Stromal cell of bone marrow (primary cell): ENCODE measurements around the gene CYTH1.
"Not testable (repeated sequence)": the region's sequence is repeated elsewhere in the genome, so short reads cannot be mapped to it uniquely, and the experiment has no call there.

Experiments
- DNase-seq: peaks from one replicate; pipeline ENCODE4 v3.0.0-alpha.2; 2012; ENCODE audit warnings: low read depth

The CYTH1 gene

DNA sequence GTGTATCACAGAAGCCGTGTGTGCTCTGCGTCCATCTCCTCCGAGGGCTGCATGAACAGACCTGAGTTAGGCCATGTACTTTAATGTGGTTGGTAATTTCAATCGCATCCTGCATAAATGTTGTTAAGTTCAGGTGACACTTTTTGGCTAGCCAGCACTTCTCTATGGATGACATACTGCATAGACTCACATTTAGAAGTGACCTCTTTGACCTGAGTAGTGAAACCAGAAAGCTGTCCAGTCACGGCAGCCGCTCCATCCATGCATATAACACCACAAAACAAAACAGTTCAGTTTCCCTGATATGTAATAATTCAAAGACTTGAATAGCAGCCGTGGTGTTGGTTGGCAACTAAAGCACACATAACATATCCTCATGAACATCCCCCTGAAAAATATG, 94.1 kb downstream of the CYTH1 start:
- no peak for DNase-seq

DNA sequence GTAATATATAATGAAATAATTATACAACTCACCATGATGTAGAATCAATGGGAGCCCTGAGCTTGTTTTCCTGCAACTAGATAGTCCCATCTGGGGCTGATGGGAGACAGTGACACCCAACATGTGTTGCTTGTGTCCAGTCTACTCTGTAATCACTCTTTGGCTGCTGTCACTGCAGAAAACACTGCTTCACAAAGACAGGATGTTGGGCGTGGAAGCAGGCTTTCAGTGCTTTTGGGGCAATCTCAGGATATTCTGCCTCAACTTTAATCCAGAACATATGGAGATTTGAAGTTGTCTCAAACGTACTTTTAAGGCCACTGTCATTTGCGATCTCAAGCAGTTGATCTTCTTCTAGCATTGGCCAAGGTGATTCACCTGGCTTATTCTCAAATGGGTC, 94.9 kb downstream of the CYTH1 start:
- DNase-seq = no peak

DNA sequence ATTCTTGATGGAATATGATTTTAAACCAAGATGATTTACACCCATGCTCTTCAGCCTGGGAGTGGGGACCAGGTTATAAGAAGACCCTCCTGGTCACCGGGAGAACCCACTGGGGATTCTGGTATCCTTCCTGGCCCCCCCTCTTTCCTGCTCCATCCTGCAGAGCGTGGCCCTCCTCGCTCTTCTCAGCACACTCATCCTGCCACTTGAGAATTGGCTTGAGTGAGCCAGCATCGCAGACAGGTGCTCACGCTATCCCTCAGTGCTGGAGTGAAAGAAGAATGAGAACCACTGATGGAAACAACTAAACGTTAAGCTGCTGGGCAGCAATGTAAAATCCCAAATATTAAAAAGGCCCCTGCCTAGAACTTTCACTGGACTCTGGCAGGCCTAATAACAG, 98.0 kb downstream of the CYTH1 start:
- DNase-seq = no peak

DNA sequence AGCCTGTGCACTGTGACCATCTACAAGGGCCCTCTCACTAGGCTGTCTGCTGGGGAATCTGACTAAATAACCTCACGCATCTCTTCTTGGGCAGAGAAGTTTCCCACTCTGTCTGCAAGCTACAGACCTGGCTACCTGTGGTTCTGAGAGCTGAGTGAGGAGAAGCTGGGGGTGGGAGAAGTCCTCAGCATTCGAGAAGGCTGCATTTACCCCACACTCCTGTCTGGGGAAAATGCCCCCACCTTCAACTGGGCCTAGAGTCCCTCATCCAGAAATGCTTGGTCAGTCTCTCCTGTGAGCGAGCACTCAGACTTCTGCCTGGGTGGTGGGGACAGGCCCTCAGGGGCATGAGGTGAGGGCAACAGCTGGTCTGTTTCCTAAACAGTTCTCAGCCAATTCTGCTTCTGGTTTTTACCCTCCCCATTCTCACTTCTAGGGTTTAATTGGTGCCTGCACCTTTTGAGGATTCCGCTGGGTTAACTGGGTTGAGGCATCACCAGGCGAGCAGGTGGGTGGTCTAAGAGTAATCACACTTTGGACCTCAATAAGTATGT, 98.6 kb downstream of the CYTH1 start:
- DNase-seq = no peak

DNA sequence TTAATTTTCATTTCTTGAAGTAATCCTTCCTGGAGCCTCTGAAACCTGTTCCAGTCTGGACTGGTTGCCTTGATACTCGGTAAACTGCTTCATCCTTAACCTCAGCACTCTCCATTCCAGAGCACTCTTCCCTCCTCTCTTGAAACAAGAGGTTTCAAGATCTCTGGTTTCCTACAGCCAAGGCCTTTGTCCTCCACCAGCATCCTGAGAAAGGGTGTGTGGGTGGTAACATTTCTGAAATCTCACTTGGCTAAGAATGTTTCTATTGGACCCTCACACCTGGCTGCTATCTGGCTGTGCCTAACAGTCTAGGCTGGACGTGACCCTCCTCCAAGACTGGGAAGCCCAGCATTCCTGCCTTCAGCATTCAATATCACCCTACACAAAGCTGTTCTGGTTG, 99.7 kb downstream of the CYTH1 start:
- DNase-seq = no peak

DNA sequence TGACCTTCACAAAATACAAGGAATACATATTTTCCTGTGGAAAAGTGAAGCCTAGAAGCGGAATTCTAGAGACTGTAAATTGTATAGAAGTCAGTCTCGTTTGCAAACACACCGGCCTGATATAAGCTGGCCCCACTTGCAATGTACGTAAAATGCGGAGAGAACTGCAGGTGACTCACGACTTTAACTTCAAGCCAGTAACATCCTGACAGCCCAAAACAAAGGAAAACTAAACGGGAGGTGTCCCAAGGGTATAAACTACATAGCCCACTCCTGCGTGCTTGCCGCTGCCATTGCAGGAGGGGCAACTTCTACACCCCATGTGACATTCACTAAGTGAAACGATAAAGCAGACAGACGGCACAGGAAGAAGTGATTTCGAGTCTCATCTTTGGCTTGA, 101.6 kb downstream of the CYTH1 start:
- no peak for DNase-seq

DNA sequence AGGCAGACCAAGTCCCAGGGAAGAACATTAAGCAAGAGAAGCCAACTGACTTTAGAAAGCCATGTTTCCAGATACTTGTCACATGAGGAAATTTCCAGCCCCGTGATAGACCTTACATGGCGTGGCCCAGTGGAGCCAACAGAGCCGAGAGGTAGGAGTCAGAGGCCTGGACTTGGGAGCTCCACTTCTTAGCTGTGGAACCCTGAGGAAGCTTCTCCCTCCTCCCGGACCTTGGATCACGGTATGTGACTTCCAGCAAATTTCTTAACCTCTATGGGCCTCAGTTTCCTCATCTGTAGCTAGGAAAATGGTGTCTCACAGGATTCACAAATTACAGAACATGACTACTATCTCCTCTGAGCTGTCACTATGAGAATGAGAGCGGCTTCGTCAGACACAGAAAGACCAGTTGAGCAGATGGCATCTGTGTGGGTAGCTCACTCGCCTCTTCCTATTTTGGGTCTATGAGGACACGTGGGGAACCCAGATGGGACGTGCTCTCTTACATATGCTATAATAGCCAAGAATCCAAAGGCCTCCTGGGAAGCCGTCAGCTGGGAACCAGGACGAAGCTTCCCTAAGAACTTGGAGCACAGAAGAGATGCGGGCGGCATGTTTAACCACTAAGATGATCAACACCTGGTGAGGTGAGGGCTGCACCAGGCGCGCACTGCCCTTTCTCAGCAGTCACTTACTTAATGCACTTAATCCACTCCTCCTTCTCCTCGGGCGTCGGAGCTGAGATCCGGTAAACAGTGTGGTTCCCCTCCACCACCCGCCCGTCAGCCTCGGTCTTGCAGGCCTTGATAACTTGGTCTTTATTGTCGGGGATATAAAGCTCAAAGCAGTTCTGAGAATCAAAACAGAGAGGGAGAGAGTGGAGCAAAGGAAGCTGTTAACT, 102.3 kb downstream of the CYTH1 start:
- DNase-seq = no peak

DNA sequence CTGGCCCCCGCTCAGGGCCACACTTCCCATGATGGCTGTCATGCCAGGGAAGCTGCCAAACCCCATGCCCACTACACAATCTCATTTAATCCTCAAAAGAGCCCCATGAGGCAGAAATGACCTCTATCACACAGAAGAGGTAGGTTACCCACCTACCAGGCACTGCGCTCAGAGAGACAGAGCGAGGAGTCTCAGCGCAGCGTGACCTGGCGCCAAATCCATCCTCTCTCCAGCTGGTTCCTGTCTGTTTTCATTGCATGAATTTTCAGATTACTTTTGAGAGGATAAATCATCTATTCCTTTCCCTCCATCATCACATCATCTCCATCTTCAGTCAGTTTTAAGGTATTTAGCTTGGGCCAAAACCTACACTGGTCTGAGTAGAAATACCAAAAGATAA, 103.4 kb downstream of the CYTH1 start:
- DNase-seq = no peak

DNA sequence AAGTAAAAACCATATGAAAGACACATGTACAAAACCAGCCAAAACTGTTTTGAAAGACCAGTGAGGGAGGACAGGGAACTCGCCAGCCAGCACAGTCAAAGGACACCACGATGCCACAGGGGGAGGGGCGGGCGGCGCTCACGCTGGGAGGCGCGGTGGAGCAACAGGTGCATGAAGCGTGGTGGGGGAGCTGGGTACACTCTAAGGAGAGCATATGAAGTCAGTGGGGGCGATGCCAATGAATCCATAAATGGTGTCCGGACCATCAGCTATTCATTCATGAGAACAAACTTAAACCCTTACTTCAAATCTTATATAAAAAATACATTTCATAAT, 103.9 kb downstream of the CYTH1 start:
- no peak for DNase-seq

DNA sequence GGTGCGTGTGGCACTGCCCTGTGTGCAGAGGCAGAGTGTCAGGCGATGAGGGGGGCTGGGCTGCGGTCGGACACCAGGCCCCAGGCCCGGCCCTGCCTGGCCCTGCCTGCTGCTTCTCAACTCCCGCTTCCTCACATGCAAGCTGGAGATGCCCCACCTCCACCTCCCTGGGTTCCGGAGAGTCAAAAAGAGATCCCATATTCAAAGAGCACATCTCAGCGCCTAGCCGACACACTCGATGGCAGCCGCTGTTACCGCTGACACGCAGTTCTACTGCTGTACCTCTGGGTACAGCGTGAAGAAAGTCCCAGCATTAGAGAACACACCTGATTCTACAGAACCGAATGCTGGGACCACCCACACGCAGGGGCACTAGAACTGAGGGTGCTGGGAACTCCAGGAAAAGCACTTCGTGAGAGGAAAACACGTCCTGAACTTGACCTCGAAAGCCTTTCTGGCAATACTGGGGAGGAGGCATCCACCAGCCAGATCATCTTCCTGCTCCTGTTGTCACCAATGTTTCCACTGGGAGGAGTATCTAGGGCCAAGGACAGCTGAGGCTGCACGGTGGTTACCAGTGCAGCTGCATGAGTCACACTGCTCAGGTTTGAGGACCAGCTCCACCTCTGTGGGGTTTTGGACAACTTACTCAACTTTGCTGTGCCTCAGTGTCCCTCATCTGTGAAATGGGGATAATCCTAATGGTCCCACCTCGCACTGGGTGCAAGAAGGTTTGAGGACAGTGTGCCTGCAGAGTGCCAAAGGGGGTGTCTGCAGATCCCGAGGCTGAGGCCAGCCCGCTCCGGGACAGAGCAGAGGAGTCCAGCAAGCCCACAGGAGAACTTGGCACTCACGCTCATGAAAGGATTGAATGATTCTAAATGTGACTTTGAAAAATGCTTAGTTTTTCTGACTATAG, 104.5 kb downstream of the CYTH1 start:
- DNase-seq = no peak

DNA sequence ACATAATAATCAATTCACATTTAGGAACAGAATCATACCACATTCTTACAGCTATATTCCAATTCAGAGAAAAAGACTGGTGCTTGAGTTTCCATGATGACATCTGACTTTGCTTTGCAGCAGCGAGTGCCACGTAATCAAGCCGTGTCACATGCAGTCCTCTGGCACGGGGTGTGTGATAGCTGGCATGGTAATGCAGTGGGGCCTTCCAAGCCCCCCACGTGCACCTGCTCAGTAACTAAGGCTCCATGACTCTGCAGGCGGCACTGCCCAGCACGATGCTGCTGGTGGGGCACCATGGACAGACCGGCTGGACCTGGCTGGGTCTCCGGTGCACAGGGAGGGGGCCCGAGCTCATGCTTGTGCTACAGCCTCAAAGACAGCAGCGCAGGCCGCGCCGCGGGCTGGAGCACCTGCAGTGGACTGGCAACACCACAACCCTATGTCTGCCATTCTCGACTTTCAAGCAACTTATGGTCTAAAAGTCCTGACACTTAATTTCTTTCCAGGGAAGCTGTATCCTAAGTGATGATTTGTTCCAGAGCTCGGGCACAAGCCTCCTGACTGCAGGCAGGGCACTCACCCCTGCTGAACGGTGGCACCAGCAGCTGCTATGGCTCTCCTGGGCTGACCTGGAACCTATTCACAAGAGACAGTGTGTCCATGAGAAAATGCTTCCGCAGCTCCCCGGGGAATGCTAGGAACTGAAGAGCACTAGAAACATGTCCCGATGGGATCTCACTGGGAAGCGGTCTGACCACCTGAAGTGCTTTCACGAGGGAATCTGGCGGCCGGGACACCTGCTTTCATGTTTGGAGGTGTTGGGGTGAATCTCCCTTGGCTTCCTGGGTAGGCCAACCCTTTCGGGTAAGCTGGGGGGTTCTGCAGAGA, 105.4 kb downstream of the CYTH1 start:
- DNase-seq = no peak

DNA sequence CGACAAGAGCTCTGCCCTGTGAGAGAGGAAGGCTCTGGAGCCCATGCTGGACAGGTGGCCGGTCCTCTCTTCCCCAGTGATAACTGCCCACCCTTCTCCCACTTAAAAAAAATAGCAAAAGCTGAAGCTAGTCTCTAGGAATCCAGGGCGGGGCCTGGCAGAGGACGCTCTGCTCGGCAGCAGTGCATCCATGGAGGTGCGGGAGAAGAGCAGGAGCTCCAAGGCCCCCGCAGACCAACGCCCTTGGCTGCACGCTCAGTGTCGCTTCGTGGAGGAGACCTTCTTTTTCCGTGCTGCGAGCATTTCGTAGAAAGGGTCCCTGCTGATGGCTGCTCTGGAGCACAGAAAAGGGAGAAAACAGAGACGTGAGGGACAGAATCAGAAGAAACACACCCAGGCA, 106.2 kb downstream of the CYTH1 start:
- DNase-seq = no peak

DNA sequence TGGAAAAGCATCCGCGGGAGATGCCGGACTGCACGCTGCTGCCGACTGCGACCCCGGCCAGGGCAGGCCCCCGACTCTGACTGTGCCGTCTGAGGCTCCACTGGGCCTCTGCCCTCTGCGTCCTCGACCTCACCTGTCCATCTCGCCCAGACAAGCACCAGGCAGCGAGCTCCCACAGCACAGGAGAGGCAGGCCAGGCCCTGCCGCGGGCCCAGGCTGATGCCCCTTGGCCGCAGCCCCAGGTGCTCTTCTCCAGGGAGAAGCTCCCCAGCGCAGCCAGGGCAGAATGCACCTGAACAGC, 106.8 kb downstream of the CYTH1 start:
- no peak for DNase-seq

DNA sequence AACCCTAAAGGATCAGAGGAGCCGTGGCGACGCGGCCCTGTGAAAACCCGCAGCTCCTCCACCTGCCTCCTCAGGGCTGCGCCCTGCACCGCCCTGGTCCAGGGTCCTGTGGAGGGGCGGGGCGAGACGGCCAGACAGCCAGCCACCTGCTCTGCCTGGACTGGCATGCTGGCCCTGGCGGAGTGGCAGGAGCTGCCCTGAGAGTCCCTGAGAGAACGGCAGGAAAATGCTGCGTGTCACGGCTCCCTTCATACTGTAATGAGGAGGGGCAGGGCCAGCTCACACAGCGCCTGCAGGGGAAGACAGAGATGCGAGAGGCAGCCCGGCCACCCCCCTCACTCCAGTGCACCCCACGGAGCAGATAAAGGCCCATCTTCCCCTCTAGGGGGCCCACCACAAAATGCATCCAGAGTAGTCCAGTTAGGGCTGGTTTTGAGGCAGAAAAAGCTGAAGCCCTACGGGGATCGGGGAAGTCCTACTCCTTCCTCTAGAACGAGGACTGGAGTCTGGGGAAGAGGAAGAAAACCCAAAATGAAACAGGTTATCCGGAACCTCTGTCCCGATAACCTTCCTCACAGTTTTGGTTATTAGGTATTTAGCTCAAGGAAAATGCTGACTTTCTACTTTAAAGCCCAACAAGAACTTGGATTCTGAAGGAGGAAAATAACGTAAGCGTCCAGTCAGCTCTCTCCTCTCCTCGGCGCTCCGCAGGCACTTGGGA, 107.3 kb downstream of the CYTH1 start:
- DNase-seq = no peak

DNA sequence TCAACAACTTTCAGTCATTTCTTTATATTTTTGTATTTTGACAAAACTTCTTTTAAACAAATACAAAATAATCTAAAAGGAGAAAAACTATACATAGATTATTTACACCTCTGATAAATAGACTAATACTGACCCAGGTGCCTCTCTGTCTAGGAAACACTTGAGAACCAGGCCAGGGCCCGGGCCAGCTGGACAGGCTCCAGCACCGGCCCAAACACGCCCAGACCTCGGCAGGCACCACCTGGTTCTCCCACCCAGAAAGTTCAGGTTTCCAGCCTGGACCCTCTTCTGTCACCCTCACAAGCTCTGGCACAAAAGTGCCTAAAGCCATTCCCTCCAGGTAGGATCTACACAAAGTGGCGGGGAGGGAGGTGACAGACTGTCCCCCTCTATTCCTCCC, 107.9 kb downstream of the CYTH1 start:
- no peak for DNase-seq

DNA sequence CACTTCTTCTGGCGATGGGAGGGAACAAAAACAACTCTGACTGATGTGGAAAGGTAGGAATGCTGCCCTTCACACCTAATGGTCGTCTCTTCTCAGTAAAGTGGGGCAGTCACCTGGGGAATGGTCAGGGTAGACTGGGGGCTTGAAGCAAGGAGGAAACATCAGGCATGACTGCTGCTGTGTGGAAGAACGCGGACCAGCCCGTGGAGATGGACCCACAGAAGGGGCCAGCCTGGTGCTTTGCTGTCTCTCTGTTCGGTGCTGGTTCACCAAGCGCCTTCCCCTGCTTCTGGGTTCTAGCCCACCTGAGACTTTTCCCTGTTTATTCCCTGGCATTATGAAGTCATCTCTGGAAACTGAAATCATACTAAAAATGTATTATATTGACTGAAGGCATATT, 108.7 kb downstream of the CYTH1 start:
- DNase-seq = no peak

DNA sequence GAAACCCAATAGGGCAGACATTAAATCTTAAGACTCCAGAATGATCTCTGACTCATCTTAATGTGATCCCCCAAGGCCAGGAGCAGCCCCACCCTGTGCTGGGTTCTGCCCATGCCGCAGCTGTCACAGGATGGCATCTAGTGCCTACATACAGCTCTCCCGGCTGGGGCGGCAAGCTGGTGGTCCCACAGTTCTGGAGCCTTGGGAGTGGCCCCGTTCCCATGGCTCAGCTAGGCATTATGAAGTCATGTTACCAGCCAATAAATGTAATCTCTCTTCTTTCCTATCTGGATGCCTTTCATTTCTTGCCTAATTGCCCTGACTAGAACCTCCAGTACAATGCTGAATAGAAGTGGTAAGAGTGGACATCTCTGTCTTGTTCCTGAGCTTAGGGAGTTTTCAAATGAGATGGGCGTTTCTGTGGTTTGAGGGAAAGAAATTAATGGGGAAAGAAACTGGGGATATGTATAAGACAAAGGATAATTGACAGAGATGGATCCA, 109.2 kb downstream of the CYTH1 start:
- DNase-seq = no peak

DNA sequence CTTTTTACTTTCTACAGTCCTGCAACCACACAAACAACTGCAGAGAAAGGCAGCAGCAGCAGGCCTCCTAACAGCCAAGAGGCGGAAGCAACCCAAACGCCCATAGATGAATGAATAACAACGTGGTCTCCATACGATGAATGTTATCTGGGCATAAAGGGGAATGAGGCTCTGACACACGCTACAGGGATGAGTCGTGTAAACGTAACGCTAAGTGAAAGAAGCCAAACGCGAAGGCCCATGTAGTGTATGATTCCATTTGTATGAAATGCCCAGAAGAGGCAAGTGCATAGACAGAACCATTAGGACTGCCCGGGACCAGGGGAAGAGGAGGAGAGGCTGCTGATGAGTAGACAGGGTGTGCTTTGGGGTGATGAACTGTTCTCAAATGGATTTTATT, 110.1 kb downstream of the CYTH1 start:
- DNase-seq = no peak

DNA sequence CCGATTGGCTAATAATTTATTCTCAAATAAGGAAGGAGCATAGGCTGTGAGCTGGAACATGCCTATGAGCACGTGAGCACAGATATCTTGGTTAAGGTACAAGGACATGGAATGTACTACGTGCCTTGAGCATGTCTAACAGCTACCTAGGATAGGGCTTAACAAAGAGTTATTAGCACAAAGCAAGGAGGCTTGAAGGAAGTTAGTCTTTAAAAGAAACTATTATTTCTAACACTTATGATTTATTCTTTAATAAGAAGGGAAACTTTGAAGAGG, 110.4 kb downstream of the CYTH1 start:
- DNase-seq = not testable (repeated sequence)

DNA sequence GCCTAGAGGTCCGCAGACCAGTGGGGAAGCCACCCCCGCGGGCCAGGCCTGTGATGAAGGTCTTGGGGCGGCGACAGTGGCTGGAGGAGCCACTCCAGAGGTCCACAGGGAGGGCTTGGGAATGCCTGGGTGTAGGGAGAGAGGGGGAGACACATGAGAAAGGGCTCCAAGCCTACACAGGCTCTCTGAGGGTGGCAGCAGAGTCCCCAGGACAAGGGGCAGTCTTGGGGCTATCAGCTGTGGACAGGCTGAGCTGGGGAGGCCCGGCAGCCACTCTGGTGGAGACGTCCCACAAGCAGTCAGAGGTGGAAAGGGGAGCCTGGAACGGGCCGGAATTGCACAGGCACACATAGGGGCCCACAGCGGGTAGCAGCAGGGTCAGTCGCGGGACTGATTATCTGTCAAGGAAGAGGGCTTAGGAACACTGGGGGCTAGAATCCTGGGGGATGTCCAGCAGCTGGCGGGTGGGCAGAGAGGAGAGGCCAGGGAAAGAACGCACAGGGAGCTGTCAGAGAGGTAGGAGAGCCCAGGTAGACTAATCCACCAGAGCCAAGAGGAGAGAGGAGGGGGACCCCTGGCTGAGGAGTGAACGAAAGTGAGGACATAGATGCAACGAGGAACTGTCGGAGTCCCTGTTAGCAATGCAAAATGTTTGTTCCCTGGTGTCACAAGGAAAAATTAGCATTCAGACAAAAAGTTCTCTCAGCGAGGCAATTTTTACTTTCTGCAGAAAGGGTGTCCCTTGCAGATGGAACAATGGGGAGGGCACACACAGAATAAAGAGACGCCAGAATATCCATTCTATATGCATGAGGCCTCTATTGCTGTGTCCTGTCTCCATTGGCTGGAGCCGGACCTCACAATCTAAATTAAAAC, 111.0 kb downstream of the CYTH1 start:
- no peak for DNase-seq
